ENCODE results near the gene CTDSP1.

- TF ChIP-seq CTCF (IDR thresholded peaks at IDR 0.05; ENCODE audit: poor library complexity) (no peak), EZH2 (IDR thresholded peaks at IDR 0.05; ENCODE audit: borderline replicate concordance) (no peak), EZH2phosphoT487 (IDR thresholded peaks at IDR 0.05; ENCODE audit: low read depth, severe bottlenecking, unreplicated experiment) (no peak)
Measured at GRCh38 chr2:218428846-218429558, 29.3 kb downstream of the CTDSP1 start.

All from hepatocyte (in vitro differentiated cells).